GM19193 (cell line): ENCODE results near the gene UBA7.

Experiments used
- POLR2A ChIP-seq: IDR thresholded peaks from 4 replicates; pipeline ENCODE4 v1.6.1; 2011; ENCODE audit not compliant: insufficient read depth, insufficient read length; ENCODE audit errors: extremely low read depth

The UBA7 gene

GRCh38 chr3:49813497-49814174 is at the start of gene UBA7:
TSS of gene UBA7 (minus strand) at chr3:49813953. CDS start at chr3:49813787, 166 bp downstream.
- TF ChIP-seq POLR2A: peak; percentile 58

GRCh38 chr3:49859576-49860305 is 46.0 kb upstream of the UBA7 start:
- no peak for TF ChIP-seq POLR2A

GRCh38 chr3:49856181-49857005 is 42.6 kb upstream of the UBA7 start, which contains the start of gene TRAIP:
TSS of gene TRAIP (minus strand) at chr3:49856564. CDS start at chr3:49856453, 111 bp downstream.
- peak; percentile 71 for TF ChIP-seq POLR2A

GRCh38 chr3:49855662-49856061 is 41.9 kb upstream of the UBA7 start:
- no peak for TF ChIP-seq POLR2A

GRCh38 chr3:49845694-49846093 is 31.9 kb upstream of the UBA7 start:
- no peak for TF ChIP-seq POLR2A

- no peak for TF ChIP-seq POLR2A
These were observed 30.9 kb upstream of the UBA7 start for GRCh38 chr3:49844464-49845183.

- TF ChIP-seq POLR2A: no peak
These were observed 29.2 kb upstream of the UBA7 start for GRCh38 chr3:49842843-49843517.

- no peak for TF ChIP-seq POLR2A
These were observed 28.1 kb upstream of the UBA7 start for GRCh38 chr3:49841806-49842205.

- TF ChIP-seq POLR2A: no peak
These were observed 27.5 kb upstream of the UBA7 start for GRCh38 chr3:49841126-49841696.

- TF ChIP-seq POLR2A: no peak
These were observed 26.6 kb upstream of the UBA7 start for GRCh38 chr3:49840388-49840787.

GRCh38 chr3:49839193-49839809 is 25.5 kb upstream of the UBA7 start:
- TF ChIP-seq POLR2A: no peak

GRCh38 chr3:49831341-49831740 is 17.6 kb upstream of the UBA7 start:
- no peak for TF ChIP-seq POLR2A

- no peak for TF ChIP-seq POLR2A
These were observed 12.3 kb upstream of the UBA7 start for GRCh38 chr3:49826016-49826415.
